Non-pigmented ciliary epithelial cell (primary cell): ENCODE results near the gene CSTB.

Experiments
- DNase-seq: peaks from one replicate; pipeline ENCODE4 v3.0.0-alpha.2; 2010; ENCODE audit warnings: low read depth

The CSTB gene

DNA sequence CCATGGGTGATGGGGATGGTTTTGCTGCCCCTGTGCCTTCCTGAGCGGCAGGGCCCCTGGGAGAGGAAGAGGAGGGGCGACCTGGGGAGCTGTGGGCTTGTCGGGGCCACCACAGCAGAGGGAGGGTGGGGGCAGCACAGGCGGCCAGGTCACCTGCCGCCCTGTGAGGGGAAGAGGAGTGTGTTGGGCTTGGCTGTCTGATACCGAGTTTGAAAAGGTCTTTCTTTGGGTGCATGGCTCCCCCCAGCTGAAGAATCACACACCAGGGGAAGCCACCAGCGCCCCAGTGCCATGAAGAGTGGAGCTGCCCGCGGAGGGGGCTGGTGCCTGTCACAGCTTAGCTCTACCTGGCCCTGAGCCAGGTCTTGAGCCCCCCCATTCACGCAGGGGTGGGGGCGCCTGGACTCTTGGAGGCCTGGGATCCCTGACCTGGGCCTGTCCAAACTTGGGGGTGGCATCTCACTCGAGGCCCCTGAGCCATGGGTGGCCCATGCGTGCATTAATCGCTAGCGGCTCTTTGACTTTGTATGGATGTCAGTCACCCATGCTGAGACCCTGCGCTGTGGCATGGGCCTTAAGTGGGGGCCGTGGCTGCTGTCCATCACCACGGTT lies 26.4 kb downstream of the CSTB start:
- no peak for DNase-seq

DNA sequence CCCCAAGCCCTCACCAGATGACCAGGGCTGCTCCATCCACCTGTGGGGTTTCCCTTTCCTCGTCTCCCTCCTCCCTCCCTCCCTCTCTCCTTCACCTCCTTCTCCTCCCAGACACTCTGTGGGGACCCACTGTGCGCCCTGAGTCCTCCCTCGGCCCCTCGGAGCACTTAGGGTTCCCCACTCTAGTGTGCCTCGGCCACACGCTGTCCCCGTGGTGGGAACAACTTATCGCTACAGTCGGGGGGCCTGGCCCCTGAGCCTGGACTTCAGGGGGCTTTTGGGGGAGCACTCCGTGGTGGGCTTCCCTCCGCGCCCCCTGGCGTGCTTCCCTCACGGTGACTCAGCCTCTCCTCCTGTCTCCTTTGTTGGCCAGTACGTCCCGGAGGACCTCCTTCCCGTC lies 27.5 kb downstream of the CSTB start:
- no peak for DNase-seq

DNA sequence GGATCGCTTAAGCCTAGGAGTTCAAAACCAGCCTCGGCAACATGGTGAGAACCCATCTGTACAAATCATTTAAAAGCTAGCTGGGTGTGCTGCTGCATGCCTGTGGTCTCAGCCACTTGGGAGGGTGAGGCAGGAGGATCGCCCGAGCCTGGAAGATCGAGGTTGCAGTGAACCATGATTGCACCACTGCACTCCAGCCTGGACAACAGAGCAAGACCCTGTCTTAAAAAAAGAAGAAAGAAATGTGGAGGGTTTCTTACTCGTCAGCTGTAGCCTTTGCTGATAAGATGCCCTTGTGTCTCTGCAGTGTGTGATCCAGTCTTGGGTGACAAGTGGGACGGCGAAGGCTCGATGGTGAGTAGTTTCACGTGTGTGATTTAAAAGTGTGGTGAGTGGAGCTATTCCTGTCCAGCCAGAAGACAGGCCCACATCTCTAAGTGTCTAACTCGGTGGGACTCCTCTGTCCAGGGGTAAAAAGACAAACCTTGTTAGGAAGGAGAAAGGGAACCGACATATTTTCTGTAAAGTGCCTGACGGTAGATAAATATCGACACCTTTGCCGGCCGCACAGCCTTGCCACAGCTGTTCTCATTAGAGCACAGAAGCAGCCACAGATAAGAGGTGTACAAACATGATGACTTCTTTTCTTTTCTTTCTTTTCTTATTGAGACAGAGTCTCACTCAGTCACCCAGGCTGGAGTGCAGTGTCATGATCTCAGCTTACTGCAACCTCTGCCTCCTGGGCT lies 30.2 kb downstream of the CSTB start:
- no peak for DNase-seq

DNA sequence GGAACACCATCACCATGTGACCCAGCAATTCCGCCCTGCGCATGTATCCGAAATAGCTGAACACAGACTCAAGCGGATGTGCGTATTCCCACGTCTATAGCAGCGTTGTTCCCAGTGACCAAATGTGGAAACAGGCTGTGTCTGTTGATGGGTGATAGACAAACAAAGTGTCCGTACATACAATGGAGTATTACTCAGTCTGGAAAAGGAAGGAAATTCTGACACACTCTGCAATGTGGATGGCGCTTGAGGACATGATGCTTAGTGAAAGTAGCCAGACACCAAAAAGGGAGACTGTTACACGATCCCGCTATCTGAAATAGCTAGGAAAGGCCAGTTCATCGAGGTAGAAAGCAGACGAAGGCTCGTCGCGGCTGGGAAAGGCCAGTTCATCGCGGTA lies 31.4 kb downstream of the CSTB start:
- DNase-seq, result no peak

DNA sequence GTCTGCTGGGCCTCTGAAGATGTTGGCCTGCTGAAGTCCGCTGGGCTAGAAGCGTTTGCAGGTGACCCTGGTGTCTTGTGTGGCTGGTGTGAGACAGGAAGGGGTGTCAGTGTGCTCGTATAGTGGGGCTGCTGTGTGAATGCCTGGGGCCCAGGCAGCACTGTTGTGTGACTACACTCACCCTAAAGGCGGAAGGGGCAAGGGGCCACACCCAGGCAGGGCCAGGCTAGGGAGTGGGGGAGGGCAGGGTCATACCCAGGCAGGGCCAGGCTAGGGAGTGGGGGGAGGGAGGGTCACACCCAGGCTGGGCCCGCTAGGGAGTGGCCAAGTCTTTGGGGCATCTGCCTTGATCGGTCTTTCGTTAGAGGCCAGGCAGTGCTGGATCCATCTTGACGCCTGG lies 32.2 kb downstream of the CSTB start:
- no peak for DNase-seq

DNA sequence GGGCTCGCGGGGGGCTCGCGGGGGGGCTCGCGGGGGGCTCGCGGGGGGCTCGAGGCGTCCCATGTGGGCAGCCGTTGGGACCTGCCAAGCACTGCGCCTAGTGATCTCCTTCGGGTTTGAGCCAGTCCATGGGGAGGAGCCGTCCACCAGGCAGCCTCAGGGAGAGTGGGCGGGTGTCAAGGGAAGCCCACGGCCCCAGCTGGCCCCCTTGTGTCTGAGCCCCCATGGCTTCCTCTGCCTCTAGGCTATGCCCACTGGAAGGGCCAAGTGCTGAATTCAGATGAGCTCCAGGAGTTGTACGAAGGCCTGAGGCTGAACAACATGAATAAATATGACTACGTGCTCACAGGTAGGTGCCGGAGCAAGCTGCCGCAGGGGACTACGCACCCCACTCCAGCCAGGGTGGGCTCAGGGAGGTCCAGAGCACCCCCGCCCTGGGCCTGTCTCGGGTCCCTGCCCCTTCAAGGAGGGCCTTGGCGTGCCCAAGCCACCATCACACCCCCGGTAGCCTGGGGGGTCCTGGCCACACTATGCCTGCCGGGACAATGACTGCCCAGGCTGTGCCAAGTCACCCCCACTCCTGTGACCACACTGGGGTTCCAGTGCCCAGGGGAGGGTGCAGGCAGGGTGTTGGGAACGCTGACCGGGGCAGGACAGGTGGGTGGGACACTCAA lies 34.5 kb downstream of the CSTB start:
- no peak for DNase-seq

DNA sequence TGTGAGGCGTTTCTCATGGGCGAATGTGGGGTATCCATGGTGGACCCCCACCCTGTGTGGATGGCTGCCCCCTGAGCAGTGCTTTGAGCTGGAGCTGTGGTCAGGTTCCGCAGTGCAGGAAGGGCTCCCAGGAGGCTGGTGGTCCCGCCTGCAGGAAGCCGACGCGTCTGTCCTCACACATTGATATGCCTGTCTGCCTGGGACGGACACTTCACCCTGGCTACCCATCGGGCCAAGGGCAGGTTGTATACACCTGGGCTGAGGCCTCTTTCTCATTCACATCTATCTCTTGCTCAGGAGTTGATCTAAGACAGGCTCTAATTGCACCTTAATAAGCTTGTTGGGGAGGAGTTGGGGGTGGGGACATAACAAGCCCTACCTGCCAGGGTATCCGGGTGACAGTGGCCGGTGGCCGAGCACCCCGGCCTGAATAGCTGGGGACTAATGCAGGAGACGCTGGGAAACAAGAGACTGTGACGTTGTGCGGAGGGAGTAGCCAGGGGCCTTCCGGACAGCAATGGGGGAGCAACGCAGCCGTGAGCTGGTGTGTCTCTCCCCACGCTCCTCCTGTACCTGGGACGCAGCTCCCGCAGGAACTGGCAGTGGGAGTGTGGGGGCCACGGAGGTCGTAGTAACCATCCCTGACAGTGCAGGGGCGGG lies 35.5 kb downstream of the CSTB start:
- no peak for DNase-seq

DNA sequence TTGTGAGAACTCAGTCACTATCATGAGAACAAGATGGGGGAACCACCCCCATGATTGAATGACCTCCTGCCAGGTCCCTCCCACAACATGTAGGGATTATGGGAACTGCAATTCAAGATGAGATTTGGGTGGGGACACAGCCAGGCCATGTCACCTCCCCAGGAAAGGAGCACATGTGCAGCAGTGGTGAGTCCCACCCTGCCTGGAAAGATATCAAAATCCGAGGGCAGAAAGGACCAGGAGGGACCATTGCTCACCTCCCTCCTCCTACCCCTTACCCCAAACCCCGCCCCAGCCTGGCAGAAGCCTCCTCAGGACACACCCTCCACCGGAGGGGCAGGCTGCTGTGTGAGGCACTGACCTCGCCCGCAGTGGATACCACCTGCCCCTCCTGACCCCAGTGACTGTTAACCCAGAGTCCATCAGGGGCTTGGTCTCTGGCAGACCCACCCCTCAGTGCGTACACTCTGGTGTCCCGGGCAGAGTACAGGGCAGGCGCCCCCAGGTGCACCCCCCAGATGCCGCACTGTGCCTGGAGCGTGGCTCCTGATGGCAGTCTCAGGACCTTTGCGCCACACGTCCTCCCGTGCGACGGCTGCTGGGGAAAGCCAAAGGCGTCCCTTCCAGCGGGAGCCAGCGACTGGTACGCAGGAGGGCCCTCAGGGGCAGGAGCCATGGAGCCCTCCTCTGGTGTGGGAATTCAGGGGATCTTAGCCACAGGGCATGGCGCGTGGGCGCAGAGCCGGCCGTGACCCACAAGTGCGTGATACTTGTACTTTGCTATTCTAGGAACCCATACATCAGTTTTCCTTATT lies 36.3 kb downstream of the CSTB start:
- no peak for DNase-seq

DNA sequence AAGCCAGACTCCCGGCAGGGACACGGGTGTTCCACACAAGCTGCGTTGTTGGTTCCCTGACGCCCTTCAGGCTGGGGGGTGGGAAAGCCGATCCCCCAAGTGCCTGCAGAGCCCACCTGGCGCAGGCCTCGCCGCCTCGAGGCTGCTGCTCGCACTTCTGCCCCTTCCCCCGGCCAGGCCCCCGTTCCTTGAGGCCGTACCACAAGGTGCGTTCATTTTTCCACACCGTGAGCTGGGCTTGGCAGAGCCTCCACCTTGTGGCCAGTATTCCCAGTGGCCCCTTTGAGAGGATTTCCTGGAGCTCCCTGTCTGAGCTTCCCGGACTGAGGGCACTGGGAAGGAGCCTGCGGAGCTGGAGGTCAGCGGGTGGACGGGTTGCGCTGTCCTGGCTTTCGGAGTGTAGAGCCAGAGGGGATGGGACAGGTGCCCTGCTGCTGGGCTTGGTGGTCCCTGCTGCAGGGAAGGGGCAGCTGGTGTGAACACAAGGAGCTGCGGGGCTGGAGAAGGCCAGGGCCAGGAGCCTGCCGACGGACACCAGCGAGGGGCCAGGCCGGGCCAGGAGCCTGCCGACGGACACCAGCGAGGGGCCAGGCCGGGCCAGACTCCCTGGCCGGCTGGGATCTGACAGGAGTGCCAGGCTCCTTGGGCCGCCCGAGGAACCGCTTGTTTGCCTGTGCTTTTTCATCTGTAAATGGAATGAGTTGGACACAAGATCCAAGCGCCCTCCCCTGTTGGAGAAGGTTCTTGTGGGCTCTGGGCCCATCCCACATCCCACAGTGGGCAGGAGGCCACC lies 38.8 kb downstream of the CSTB start:
- no peak for DNase-seq

DNA sequence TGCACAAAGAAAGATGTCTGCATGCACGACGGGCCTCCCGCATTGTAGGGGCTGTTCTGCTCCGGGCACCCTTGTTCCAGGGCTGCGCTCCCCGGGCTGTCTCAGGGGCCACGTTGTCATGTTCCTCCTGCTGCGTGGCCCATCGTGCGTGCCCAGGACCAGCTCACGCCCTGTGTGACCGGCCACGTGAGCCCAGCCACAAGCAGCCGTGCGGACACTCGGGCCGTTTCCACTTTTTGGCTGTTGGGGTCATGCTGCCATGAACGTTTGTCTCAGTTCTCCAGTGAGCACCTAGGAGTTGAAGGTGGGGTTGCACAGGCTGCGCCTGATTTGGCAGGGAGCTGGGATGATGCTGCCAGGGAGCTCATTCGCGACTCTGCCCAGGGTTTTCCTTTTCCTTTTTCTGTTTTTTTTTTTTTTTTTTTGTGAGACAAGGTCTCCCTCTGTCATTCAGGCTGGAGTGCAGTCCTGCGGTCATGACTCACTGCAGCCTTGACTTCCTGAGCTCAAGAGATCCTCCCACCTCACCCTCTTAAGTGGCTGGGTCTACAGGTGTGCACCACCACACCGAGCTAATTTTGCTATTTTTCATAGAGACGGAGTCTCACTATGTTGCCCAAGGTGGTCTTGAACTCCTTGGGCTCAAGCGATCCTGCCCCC lies 39.8 kb downstream of the CSTB start:
- no peak for DNase-seq

DNA sequence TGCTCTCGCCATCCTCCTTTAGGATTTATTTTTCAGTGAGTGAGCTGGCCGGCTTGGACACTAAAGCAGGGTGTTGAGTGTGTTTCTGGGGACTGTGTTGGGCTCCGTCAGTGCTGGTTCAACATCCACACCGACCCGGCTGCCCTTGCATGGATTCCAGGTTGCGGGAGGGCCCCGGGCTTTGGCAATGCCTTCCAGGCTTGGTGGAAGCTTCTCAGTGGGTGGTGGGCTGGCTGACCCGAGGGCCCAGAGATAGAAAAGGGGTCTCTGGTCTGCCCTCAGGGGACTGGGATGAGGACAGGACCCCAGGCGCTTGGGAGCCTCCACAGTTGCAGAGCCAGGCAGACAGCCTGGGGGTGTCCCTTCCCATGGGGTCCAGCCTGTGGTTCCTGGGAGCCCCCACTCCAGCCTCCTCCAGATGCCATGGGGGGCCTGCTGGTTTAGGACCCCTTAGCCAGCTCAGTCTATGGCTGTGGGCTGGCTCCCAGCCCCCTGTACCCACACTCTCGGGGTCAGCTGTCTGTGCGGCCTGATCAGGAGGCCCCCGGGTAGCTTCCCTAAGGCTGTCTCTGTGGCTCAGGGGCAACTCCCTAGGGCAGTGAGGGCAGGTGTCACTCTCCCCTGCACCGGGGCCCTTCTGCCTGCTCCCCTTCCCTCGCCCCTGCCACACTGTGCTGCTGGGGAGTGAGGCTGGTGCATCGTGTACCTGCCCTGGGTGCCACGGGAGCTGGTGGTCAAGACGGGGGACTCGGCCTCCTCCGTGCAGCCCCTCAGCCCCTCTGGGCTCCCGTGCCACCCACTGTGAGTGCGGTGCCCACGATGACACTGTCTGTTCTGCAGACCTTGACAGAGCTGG lies 40.6 kb downstream of the CSTB start:
- no peak for DNase-seq

DNA sequence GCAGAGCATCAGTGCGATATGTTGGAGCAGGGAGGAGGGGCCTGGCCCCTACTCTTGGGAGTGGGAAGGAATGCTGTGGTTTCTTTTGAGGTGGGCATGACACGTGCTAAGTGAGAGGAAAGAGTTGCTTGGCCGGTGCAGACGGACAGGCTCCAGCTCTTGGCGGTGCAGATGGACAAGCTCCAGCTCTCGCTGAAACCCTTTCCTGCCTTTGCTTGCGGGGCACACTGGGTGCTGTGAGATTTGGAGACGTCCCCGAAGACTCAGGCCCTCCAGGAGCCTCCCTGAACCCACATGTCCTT lies 41.2 kb downstream of the CSTB start:
- no peak for DNase-seq

DNA sequence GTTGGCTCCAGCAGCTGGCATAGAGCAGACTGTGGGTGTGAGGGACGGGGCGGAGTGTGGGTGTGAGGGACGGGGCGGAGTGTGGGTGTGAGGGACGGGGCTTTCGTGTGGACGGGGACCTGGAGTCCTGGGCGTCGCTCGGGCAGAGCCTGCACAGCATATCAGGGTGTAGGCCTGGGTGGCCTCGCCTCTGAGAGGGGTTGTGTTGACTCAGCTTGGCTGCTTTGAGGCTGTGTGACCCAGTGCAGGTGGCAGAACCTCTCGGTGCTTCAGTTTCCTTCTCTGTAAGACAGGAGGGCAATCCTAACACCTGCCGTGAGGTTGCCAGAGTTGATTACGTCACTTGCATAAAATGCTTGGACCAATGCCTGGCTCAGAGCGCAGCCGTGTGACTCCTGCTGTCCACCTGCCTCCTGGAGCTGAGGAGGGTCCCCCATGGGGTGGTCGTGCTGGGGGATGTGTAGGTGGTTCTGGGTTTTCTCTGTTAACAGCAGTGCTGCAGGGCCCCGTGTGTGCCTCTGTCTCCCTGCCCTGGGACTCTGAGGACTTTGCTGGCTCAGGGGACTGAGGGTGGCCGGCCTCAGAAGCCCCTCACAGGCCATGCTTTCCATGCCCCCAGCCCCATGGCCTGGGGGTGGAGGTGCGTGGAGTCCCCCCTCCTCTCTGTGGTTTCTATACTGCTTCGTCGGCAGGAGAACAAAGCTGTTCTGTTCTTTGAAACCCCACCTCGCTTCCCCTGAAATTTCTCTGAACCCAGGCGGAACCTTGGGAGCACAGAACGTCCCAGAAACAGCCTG lies 41.8 kb downstream of the CSTB start:
- no peak for DNase-seq

DNA sequence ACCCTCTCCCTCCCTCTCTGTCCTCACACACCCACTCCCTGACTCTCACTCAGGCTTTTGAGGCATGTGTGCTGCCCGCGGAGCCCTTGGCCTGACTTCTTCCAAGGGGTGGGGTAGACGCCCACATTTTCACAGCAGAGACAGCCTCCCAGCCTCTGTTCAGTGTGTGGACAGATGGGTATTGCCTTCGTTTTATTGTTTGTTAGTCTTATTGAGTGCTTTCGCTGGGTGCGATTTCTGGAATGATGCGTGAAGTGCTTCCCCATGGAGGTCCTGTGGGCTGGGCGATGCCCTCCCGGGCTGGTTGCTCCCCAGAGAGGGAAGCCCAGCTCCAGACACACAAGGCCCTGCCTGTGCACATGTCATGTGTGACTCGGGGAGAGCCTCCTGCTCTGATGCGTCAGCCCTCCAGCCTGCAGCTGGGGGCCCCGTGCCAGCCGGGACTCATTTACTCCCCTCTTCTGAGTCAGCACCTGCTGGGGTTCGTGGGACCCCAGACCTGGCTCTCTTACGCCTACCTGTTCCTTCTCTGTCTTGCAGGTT lies 42.5 kb downstream of the CSTB start:
- no peak for DNase-seq

DNA sequence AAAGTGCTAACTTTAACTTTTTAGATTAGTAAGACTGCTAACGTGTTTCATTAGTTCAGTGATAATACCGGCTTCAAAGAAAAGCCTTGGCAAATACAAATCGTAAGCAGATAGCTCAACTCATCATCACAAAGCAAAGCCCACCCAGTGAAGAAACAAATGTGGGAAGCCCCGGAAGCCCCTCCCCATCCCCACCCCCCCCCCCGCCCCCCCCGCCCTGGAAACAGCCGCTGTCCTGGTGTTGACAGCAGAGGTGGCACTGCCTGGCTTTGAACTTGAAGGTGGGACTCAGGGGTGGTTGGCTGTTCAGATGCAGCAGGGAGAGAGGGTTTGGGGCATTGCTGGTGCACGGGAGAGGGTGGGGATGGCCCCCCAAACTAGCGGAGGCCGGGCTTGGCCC lies 43.0 kb downstream of the CSTB start:
- no peak for DNase-seq

DNA sequence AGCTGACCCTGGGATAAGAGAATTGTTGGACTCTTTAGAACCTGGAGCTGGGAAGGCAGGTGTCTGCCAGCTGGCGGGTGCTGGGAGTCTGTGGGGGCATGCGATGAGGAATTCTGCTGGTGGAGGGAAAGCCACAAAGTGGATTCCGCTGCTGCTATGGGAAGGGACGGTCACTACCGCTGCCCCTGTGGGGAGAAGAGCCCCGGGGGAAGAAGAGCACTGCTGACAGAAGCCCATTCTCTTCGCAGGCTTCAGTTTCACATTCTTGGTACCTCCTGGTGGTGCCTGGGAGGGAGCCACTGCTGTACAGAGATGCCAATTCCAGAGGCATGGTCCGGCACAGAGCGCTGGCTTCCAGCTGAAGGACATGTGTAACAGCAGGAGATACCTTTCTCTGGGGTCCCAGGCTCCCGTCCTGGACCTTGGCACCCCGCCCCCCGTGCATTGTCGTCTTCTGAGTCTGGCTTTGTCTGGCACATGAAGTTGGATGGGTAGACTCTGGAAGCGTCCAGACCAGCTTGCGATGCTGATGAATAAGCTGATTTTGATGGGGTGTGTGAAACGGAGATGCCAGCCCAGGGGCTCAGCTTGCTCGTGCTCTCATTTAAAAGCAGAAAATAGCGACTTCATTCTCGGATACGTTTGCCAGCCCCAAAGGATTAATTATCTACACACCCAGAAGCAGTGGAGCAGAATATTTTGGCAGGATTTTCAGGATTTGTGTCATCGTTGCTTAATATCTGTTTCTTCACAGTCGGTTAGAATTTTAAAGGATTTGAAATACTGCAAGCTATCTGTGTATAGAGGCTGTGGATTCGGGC lies 44.0 kb downstream of the CSTB start:
- DNase-seq, result no peak

DNA sequence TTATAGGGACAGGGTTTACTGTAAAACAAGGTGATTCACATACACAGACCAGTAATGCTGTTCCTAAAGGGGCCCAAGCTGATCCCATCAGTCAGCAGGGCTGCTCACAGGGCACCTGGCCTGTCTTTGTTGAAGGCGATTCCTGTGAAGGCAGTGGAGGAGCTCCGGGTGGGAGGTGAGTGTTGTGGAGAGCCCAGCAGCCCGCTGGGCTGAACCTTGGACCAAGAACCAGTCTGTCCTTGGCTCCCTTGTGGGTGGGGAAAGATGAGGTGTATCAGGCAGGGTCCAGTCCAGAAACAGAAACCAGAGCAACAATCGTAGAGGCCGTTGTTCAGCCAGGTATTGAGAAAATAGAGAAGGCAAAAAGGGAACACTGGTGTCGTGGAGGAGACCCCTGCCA lies 44.6 kb downstream of the CSTB start:
- no peak for DNase-seq
